Dedifferentiated amniotic fluid mesenchymal stem cell (primary cell): ENCODE results near the gene C8B.

Experiments used
- DNase-seq: peaks from one replicate; pipeline ENCODE4 v3.0.0-alpha.2; 2016; ENCODE audit errors: extremely low spot score

C8B gene

DNA sequence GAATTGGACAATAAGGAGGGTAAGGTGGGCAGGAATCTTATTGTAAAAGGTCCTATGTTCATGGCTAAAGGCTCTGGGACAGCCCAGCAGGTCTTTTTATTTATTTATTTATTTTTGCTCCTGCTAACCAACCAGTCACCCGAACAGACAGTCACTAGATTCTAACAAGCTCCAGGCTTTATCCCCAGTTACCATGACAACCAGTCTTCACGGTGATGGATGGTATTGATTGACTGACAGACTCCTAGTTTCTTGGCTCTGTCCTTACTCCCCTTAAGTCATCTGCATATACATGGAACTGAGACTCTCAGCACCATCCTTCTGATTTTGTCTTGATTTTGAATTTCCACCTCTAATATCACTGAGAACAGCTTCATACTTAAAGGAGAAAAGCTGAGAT lies 66.9 kb downstream of the C8B start:
- no peak for DNase-seq

- no peak for DNase-seq
Observed at GRCh38 chr1:56898005-56898373, 67.8 kb downstream of the C8B start.

GRCh38 chr1:56897150-56898004 lies 68.4 kb downstream of the C8B start:
- DNase-seq, result no peak

DNA sequence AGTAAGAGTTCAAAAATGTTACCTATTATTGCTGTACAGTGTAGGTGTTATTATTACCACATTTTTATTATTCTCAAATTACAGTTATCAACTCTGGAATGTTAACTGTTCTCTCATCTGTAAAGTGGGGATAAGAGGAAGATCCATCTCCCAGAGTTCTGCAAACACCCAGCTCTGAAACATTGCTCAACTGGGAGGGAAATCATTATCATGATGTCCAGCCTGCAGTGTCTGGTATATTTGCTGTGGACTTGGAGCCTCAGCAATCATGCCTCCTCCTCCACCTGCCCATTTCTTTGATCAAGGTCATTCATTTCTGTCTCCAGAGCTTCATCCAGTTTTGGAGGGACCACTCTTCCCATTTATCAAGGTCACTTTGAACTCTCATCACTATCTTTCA lies 71.8 kb downstream of the C8B start:
- DNase-seq, result no peak

- no peak for DNase-seq
Observed at GRCh38 chr1:56890229-56890628, 75.6 kb downstream of the C8B start.

- DNase-seq, result no peak
Observed at GRCh38 chr1:56881417-56881816, 84.4 kb downstream of the C8B start.

DNA sequence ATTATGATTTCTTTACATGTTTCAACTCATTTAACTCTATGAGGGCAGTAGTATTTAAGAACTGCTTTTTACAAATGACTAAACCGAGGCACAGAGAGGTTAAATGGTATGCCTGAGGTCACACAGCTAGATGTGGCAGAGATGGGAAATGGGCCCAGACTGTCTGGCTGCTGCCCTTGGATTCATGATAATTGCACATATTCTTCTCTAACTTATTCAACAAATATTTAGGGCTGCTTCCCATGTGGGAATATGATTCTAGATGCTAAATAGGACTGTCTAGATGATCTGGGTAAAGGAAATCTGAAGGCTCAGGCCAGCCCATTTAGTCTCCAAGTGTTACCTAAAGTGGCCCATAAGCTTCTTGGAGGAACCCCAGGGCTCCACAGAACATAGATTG lies 85.0 kb downstream of the C8B start:
- no peak for DNase-seq
